ENCODE results near the gene NINJ1. TPM values are rescaled to one million over a fixed set of nuclear protein-coding genes. Genes with fewer than 3 reads are reported as not detected.
"Not testable (repeated sequence)": the region's sequence is repeated elsewhere in the genome, so short reads cannot be mapped to it uniquely, and the experiment has no call there.

The NINJ1 gene
- total and polyA plus RNA-seq, 3 donors from 2014 or later, result 99.3 to 152 (median 148) TPM

- Histone ChIP-seq H3K27me3 (no peaks in the 10 kb centered on the region), H3K9me3 (no peaks in the 10 kb centered on the region), H3K4me1 (peaks cover 4% of the 10 kb centered on the region), H3K4me3 (no peak overlapping the region), H3K36me3 (ENCODE audit: low read depth, missing control alignments) (no peaks in the 10 kb centered on the region), H3K27ac (no peak overlapping the region)
- no peak for DNase-seq
- intact Hi-C loops (cut with DNase I; ENCODE audit: low total_unique reads), result no loop called here
- 94 to 98% methylated on average over 2 of the region's 2 CpGs for WGBS, 2 donors
- TF ChIP-seq CTCF (IDR thresholded peaks at IDR 0.05) (no peak), POLR2A (IDR thresholded peaks at IDR 0.05) (no peak)
Measured at GRCh38 chr9:93148721-93149120, 14.7 kb upstream of the NINJ1 start.

GRCh38 chr9:93147632-93148031, 13.6 kb upstream of the NINJ1 start:
- Histone ChIP-seq H3K27me3 (no peaks in the 10 kb centered on the region), H3K36me3 (ENCODE audit: low read depth, missing control alignments) (no peaks in the 10 kb centered on the region), H3K4me3 (no peak overlapping the region), H3K9me3 (no peaks in the 10 kb centered on the region), H3K4me1 (peaks cover 4% of the 10 kb centered on the region), H3K27ac (no peak overlapping the region)
- intact Hi-C loops (cut with DNase I; ENCODE audit: low total_unique reads), result no loop called here
- no peak for DNase-seq
- TF ChIP-seq CTCF (IDR thresholded peaks at IDR 0.05), result no peak
- TF ChIP-seq POLR2A (IDR thresholded peaks at IDR 0.05), result no peak
- 79 to 84% methylated on average over 2 of the region's 2 CpGs for WGBS, 2 donors

GRCh38 chr9:93146696-93147095, 12.6 kb upstream of the NINJ1 start:
- DNase-seq; H3K4me3 ChIP-seq; intact Hi-C loops (cut with DNase I; ENCODE audit: low total_unique reads); H3K9me3 ChIP-seq; H3K27ac ChIP-seq; H3K4me1 ChIP-seq; H3K27me3 ChIP-seq; H3K36me3 ChIP-seq (ENCODE audit: low read depth, missing control alignments): not testable (repeated sequence)
- 90 to 93% methylated on average over 6 of the region's 6 CpGs for WGBS, 2 donors

GRCh38 chr9:93143830-93144530, 9.9 kb upstream of the NINJ1 start:
- peaks cover 4% of the 10 kb centered on the region for H3K4me1 ChIP-seq
- intact Hi-C loops (cut with DNase I; ENCODE audit: low total_unique reads), result no loop called here
- no peak overlapping the region for H3K27ac ChIP-seq
- no peak for DNase-seq
- H3K9me3 ChIP-seq, result no peaks in the 10 kb centered on the region
- 51 to 64% methylated on average over 4 to 14 of the region's 15 CpGs for WGBS, 2 donors
- H3K4me3 ChIP-seq, result no peak overlapping the region
- no peaks in the 10 kb centered on the region for H3K27me3 ChIP-seq
- H3K36me3 ChIP-seq (ENCODE audit: low read depth, missing control alignments), result no peaks in the 10 kb centered on the region
- no peak for TF ChIP-seq POLR2A (IDR thresholded peaks at IDR 0.05)
- TF ChIP-seq CTCF (IDR thresholded peaks at IDR 0.05), result no peak

GRCh38 chr9:93141771-93142483, 7.9 kb upstream of the NINJ1 start:
- H3K27ac ChIP-seq, result no peak overlapping the region
- WGBS, 2 donors, result 85 to 89% methylated on average over 4 to 8 of the region's 8 CpGs
- no peaks in the 10 kb centered on the region for H3K36me3 ChIP-seq (ENCODE audit: low read depth, missing control alignments)
- H3K27me3 ChIP-seq, result no peaks in the 10 kb centered on the region
- no peaks in the 10 kb centered on the region for H3K9me3 ChIP-seq
- intact Hi-C loops (cut with DNase I; ENCODE audit: low total_unique reads), result no loop called here
- no peak overlapping the region for H3K4me3 ChIP-seq
- no peak for DNase-seq
- peaks cover 4% of the 10 kb centered on the region for H3K4me1 ChIP-seq
- TF ChIP-seq CTCF (IDR thresholded peaks at IDR 0.05), result no peak
